IMR-90 (cell line): Measurements from ENCODE around the gene PLA2G2E. TPM values are rescaled to one million over a fixed set of nuclear protein-coding genes. Genes with fewer than 3 reads are reported as not detected.

Experiments used
- ATAC-seq: fragments of 200-7000 bp; cut with Tn5 transposase; 2 replicates; pipeline ENCODE4 v1.9.1; 2020; ENCODE audit warnings: low read depth, mild to moderate bottlenecking, moderate library complexity
- BruUV-seq: library from RNA; stranded (reverse); fragments of 400-500 nt; replicated peaks from 2 replicates; lab custom pipeline; 2021; lab: Mats Ljungman, UMichigan
- CTCF ChIA-PET: fragments of 300-600 bp; formaldehyde crosslinking; extraction: SDS; loops from one replicate; lab custom pipeline; 2021; ENCODE audit warnings: antibody characterized with exemption; lab: Yijun Ruan, JAX
- POLR2A ChIA-PET: fragments of 300-600 bp; sonication (Branson Sonifier 250); formaldehyde crosslinking; loops from one replicate; lab custom pipeline; 2022; ENCODE audit warnings: antibody characterized with exemption; ENCODE audit not compliant: unreplicated experiment; lab: Charles Lee
- DNase-seq: peaks from one replicate; pipeline ENCODE4 v3.0.0; 2013
- H2AFZ ChIP-seq: replicated peaks from 2 replicates; pipeline ENCODE3; 2013; ENCODE audit warnings: low read length, mild to moderate bottlenecking; ENCODE audit not compliant: poor library complexity
- H2AK5ac ChIP-seq: 2 replicates; pipeline ENCODE4 v1.6.1; 2013; ENCODE audit warnings: low read depth, low read length, inconsistent platforms
- H2AK9ac ChIP-seq: replicated peaks from 2 replicates; pipeline ENCODE3; 2013; ENCODE audit warnings: mild to moderate bottlenecking, low read depth, low read length, moderate library complexity; ENCODE audit not compliant: poor library complexity
- H2BK120ac ChIP-seq: 2 replicates; pipeline ENCODE4 v1.6.1; 2013; ENCODE audit warnings: low read depth, low read length, inconsistent platforms
- H2BK15ac ChIP-seq: 3 replicates; pipeline ENCODE4 v1.6.1; 2013; ENCODE audit warnings: low read depth, low read length, inconsistent platforms
- H2BK20ac ChIP-seq: 2 replicates; pipeline ENCODE4 v1.6.1; 2013; ENCODE audit warnings: low read depth, mild to moderate bottlenecking, inconsistent platforms, low read length, moderate library complexity
- H2BK5ac ChIP-seq: 2 replicates; pipeline ENCODE4 v1.6.1; 2013; ENCODE audit warnings: mild to moderate bottlenecking, low read depth, low read length, inconsistent platforms; ENCODE audit not compliant: poor library complexity, severe bottlenecking
- H3K14ac ChIP-seq: replicated peaks from 2 replicates; pipeline ENCODE4 v1.6.1; 2013; ENCODE audit warnings: low read depth, low read length, inconsistent platforms
- H3K18ac ChIP-seq: 2 replicates; pipeline ENCODE4 v1.6.1; 2013; ENCODE audit warnings: low read depth, low read length, control low read depth
- H3K23ac ChIP-seq: 2 replicates; pipeline ENCODE4 v1.6.1; 2013; ENCODE audit warnings: low read depth, low read length, inconsistent platforms
- H3K27ac ChIP-seq: 2 replicates; pipeline ENCODE4 v1.5.1; 2013; ENCODE audit warnings: mild to moderate bottlenecking, control low read depth, low read length; ENCODE audit not compliant: insufficient read depth
- H3K27me3 ChIP-seq: 2 replicates; pipeline ENCODE4 v1.6.1; 2013; ENCODE audit warnings: low read length; ENCODE audit not compliant: control insufficient read depth, insufficient read depth
- H3K36me3 ChIP-seq: 2 replicates; pipeline ENCODE4 v1.6.1; 2013; ENCODE audit warnings: low read length, mixed read lengths; ENCODE audit not compliant: control insufficient read depth, insufficient read depth
- H3K4ac ChIP-seq: 2 replicates; pipeline ENCODE4 v1.6.1; 2013; ENCODE audit warnings: low read depth, low read length, inconsistent platforms
- H3K4me1 ChIP-seq: 2 replicates; pipeline ENCODE4 v1.6.1; 2013; ENCODE audit warnings: low read length, mixed read lengths; ENCODE audit not compliant: control insufficient read depth, insufficient read depth
- H3K4me2 ChIP-seq: 2 replicates; pipeline ENCODE4 v1.6.1; 2013; ENCODE audit warnings: low read depth, mild to moderate bottlenecking, control low read depth, low read length, moderate library complexity
- H3K4me3 ChIP-seq: 2 replicates; pipeline ENCODE4 v1.5.1; 2013; ENCODE audit warnings: low read depth, mild to moderate bottlenecking, control low read depth, low read length, moderate library complexity; ENCODE audit not compliant: insufficient read depth
- H3K56ac ChIP-seq: 2 replicates; pipeline ENCODE4 v1.6.1; 2013; ENCODE audit warnings: low read length, inconsistent platforms; ENCODE audit not compliant: insufficient read depth; ENCODE audit errors: extremely low read depth
- H3K79me1 ChIP-seq, 2 experiments: 2 replicates each; pipeline ENCODE4 v1.6.1; 2013; ENCODE audit warnings: low read length in 2 of 2, inconsistent platforms in 1 of 2, low read depth in 1 of 2
- H3K9ac ChIP-seq: 2 replicates; pipeline ENCODE4 v1.6.1; 2013; ENCODE audit warnings: low read depth, low read length, control low read depth
- H3K9me1 ChIP-seq: 2 replicates; pipeline ENCODE4 v1.6.1; 2013; ENCODE audit warnings: low read length, inconsistent platforms; ENCODE audit not compliant: insufficient read depth
- H3K9me3 ChIP-seq: 2 replicates; pipeline ENCODE4 v1.6.1; 2013; ENCODE audit warnings: low read length; ENCODE audit not compliant: control insufficient read depth, insufficient read depth
- H4K20me1 ChIP-seq: 2 replicates; pipeline ENCODE4 v1.6.1; 2013; ENCODE audit warnings: low read length, inconsistent platforms; ENCODE audit not compliant: insufficient read depth
- H4K5ac ChIP-seq: 2 replicates; pipeline ENCODE4 v1.6.1; 2013; ENCODE audit warnings: mild to moderate bottlenecking, low read depth, low read length, control low read depth
- H4K8ac ChIP-seq, 2 experiments: 2 replicates each; pipeline ENCODE4 v1.6.1; 2013; ENCODE audit warnings: low read depth in 2 of 2, low read length in 2 of 2, control low read depth in 1 of 2, inconsistent platforms in 1 of 2
- H4K91ac ChIP-seq: 2 replicates; pipeline ENCODE4 v1.6.1; 2013; ENCODE audit warnings: low read depth, low read length, inconsistent platforms; ENCODE audit not compliant: insufficient read depth
- BHLHE40 ChIP-seq: fragments of 150-350 bp; IDR thresholded peaks from 2 replicates; pipeline ENCODE4 v1.6.1; 2016; ENCODE audit warnings: mild to moderate bottlenecking, low read depth, low read length
- CEBPB ChIP-seq: IDR thresholded peaks from 2 replicates; pipeline ENCODE4 v1.6.1; 2012; ENCODE audit warnings: low read depth, low read length, improper control_type of control experiment
- CHD1 ChIP-seq: IDR thresholded peaks from 2 replicates; pipeline ENCODE4 v1.6.1; 2012; ENCODE audit warnings: low read depth, low read length, improper control_type of control experiment
- CTCF ChIP-seq: conservative IDR thresholded peaks from 2 replicates; pipeline ENCODE4 v1.5.1; 2012; ENCODE audit warnings: mild to moderate bottlenecking, low read depth, low read length, improper control_type of control experiment
- ELK1 ChIP-seq: fragments of 150-350 bp; IDR thresholded peaks from 2 replicates; pipeline ENCODE4 v1.6.1; 2016; ENCODE audit warnings: low read depth, mild to moderate bottlenecking, low read length, moderate library complexity, borderline replicate concordance
- FOS ChIP-seq: fragments of 150-350 bp; IDR thresholded peaks from 2 replicates; pipeline ENCODE4 v1.6.1; 2016; ENCODE audit warnings: low read depth, low read length
- MAFK ChIP-seq: IDR thresholded peaks from 2 replicates; pipeline ENCODE4 v1.6.1; 2012; ENCODE audit warnings: low read depth, low read length, improper control_type of control experiment
- MAZ ChIP-seq: IDR thresholded peaks from 2 replicates; pipeline ENCODE4 v1.6.1; 2012; ENCODE audit warnings: low read depth, mild to moderate bottlenecking, low read length, improper control_type of control experiment, moderate library complexity, borderline replicate concordance
- MXI1 ChIP-seq: IDR thresholded peaks from 2 replicates; pipeline ENCODE4 v1.6.1; 2012; ENCODE audit warnings: low read depth, mild to moderate bottlenecking, low read length, moderate library complexity, borderline replicate concordance
- NFE2L2 ChIP-seq: fragments of 150-350 bp; IDR thresholded peaks from 2 replicates; pipeline ENCODE4 v1.6.1; 2016; ENCODE audit warnings: low read depth, mild to moderate bottlenecking, low read length
- RAD21 ChIP-seq: IDR thresholded peaks from 2 replicates; pipeline ENCODE4 v1.6.1; 2012; ENCODE audit warnings: low read length, improper control_type of control experiment
- RCOR1 ChIP-seq: IDR thresholded peaks from 2 replicates; pipeline ENCODE4 v1.6.1; 2012; ENCODE audit warnings: mild to moderate bottlenecking, low read length, improper control_type of control experiment; ENCODE audit not compliant: insufficient replicate concordance
- RFX5 ChIP-seq: IDR thresholded peaks from 2 replicates; pipeline ENCODE4 v1.8.0; 2012; ENCODE audit warnings: low read depth, mild to moderate bottlenecking, low read length, moderate library complexity
- SMC3 ChIP-seq: fragments of 150-350 bp; IDR thresholded peaks from 2 replicates; pipeline ENCODE4 v1.6.1; 2016; ENCODE audit warnings: low read depth, mild to moderate bottlenecking, antibody characterized with exemption, low read length, moderate library complexity
- WGBS, 2 experiments: methylation state at CpG; one replicate each; pipeline versions ENCODE4 v1.1.5 to v1.1.7; 2013; ENCODE audit warnings: missing lambda C conversion rate in 2 of 2; ENCODE audit not compliant: insufficient read length in 1 of 2; ENCODE audit errors: extremely low coverage in 2 of 2; 5-methylcytosine and 5-hydroxymethylcytosine counted together
- dilution Hi-C: fragments of 300-500 bp; cut with HindIII; formaldehyde crosslinking; loops from one replicate; pipeline ENCODE4 v1.14.3; 2018; ENCODE audit warnings: low sequenced_read_pairs; ENCODE audit not compliant: unreplicated experiment
- in situ Hi-C: fragments of 300-500 bp; cut with MboI; formaldehyde crosslinking; loops from 3 replicates; pipeline ENCODE4 v1.14.3; 2019; ENCODE audit warnings: low sequenced_read_pairs, inconsistent platforms, mixed read lengths
- intact Hi-C: fragments of 100-400 bp; cut with micrococcal nuclease; formaldehyde crosslinking; loops from 2 replicates; pipeline ENCODE4 v1.10.0; 2022
- polyA plus RNA-seq, 3 experiments: library from polyadenylated mRNA; depleted of rRNA; stranded (reverse); fragments of >200 nt; gene quantifications; 2 replicates each; pipeline ENCODE4 v1.2.3, GENCODE V29; 2012; ENCODE audit warnings: low replicate concordance in 1 of 3
- total RNA-seq: library from RNA; depleted of rRNA; stranded (reverse); fragments of >200 nt; gene quantifications from 2 replicates; pipeline ENCODE4 v1.2.3, GENCODE V29; 2012

PLA2G2E gene
- total and polyA plus RNA-seq, 2 of the 4 experiments (the other 2 are of a cell fraction) = not detected

- Histone ChIP-seq H3K36me3 (no peaks in the 10 kb centered on the region), H3K23ac (no peak overlapping the region), H3K79me1 (no peaks in the 10 kb centered on the region), H2AK5ac (no peak overlapping the region), H2AFZ (no peak overlapping the region), H3K56ac (no peak overlapping the region), H2AK9ac (no peak overlapping the region), H4K8ac (no peak overlapping the region), H3K18ac (no peak overlapping the region), H3K4ac (no peak overlapping the region), H2BK120ac (no peak overlapping the region), H3K14ac (no peak overlapping the region), H3K4me3 (no peak overlapping the region), H3K27ac (no peak overlapping the region), H3K4me2 (no peak overlapping the region), H3K4me1 (no peaks in the 10 kb centered on the region), H3K27me3 (peaks cover 19% of the 10 kb centered on the region), H2BK5ac (no peak overlapping the region), H4K91ac (no peak overlapping the region), H3K9me3 (no peaks in the 10 kb centered on the region), H4K20me1 (no peaks in the 10 kb centered on the region), H3K9me1 (no peaks in the 10 kb centered on the region), H2BK15ac (no peak overlapping the region), H2BK20ac (no peak overlapping the region), H4K5ac (no peak overlapping the region), H3K9ac (no peak overlapping the region)
- TF ChIP-seq MAFK (no peak), MXI1 (no peak), BHLHE40 (no peak), NFE2L2 (no peak), SMC3 (no peak), RFX5 (no peak), FOS (no peak), RCOR1 (no peak), CTCF (no peak), RAD21 (no peak), MAZ (no peak), CEBPB (no peak), CHD1 (no peak), ELK1 (no peak)
- 64% methylated on average over 2 of the region's 5 CpGs; no CpG with 5 or more reads in 1 of the 2 experiments for WGBS, 2 experiments
- in situ Hi-C loops (no loop called here), intact Hi-C loops (no loop called here), dilution Hi-C loops (no loop called here)
- no peak for ATAC-seq
- no peak for DNase-seq
- CTCF ChIA-PET = no interaction called here
- POLR2A ChIA-PET = no interaction called here
- no TSS peak for BruUV-seq
These were observed 46.7 kb upstream of the PLA2G2E start for GRCh38 chr1:19969898-19970660.
